Endothelial cell of umbilical vein (primary cell): ENCODE data around the gene MTARC1. TPM values are rescaled to one million over a fixed set of nuclear protein-coding genes. Genes with fewer than 3 reads are reported as not detected.

Experiments used
- BruUV-seq: library from RNA; stranded (reverse); fragments of 400-500 nt; replicated peaks from 2 replicates; lab custom pipeline; 2021; lab: Mats Ljungman, UMichigan
- CTCF ChIA-PET: fragments of 300-600, 350-600 bp; sonication (Branson Sonifier 250); formaldehyde crosslinking; loops from one replicate; lab custom pipeline; 2021; ENCODE audit warnings: antibody characterized with exemption, inconsistent platforms; lab: Charles Lee
- POLR2A ChIA-PET: fragments of 300-600, 350-600 bp; sonication (Branson Sonifier 250); formaldehyde crosslinking; loops from one replicate; lab custom pipeline; 2021; ENCODE audit warnings: antibody characterized with exemption, inconsistent platforms; lab: Charles Lee
- DNase-seq: peaks from one replicate; pipeline ENCODE4 v3.0.0-alpha.2; 2011; ENCODE audit warnings: low read depth, low spot score
- FAIRE-seq: peaks from 2 replicates; lab custom pipeline; 2011; peaks lifted over from hg19 to GRCh38; lab: Jason Lieb, UNC
- H2AFZ ChIP-seq: 2 replicates; pipeline ENCODE4 v1.6.0; 2012; ENCODE audit warnings: low read depth, low read length, control low read depth, inconsistent platforms
- H3K27ac ChIP-seq: 2 replicates; pipeline ENCODE4 v1.5.1; 2011; ENCODE audit warnings: low read depth, mild to moderate bottlenecking, control low read depth, low read length, moderate library complexity; ENCODE audit not compliant: insufficient read depth
- H3K27me3 ChIP-seq, 2 experiments: 2 replicates each; pipeline versions ENCODE4 v1.6.0 to v1.6.1; 2011; ENCODE audit warnings: low read length in 2 of 2, mixed read lengths in 1 of 2; ENCODE audit not compliant: control insufficient read depth in 2 of 2, insufficient read depth in 2 of 2
- H3K36me3 ChIP-seq, 2 experiments: 2 replicates in 1 of 2; 3 replicates in 1 of 2; pipeline ENCODE4 v1.5.1; 2011; ENCODE audit warnings: low read length in 2 of 2, mild to moderate bottlenecking in 1 of 2, moderate library complexity in 1 of 2; ENCODE audit not compliant: control insufficient read depth in 2 of 2, insufficient read depth in 2 of 2; ENCODE audit errors: extremely low read depth in 1 of 2
- H3K4me1 ChIP-seq: 3 replicates; pipeline ENCODE4 v1.5.1; 2011; ENCODE audit warnings: mild to moderate bottlenecking, low read length; ENCODE audit not compliant: control insufficient read depth, insufficient read depth; ENCODE audit errors: extremely low read depth
- H3K4me2 ChIP-seq: 2 replicates; pipeline ENCODE4 v1.6.1; 2011; ENCODE audit warnings: low read length, control low read depth, mixed read lengths; ENCODE audit not compliant: insufficient read depth
- H3K4me3 ChIP-seq, 3 experiments: fragments of 200-600 bp in 1 of 3; sonication (generic), shearing (Covaris generic) in 1 of 3; replicated peaks in 1 of 3; 2 replicates each; pipeline ENCODE4 v1.5.1; 2011 to 2016; ENCODE audit warnings: control low read depth in 3 of 3, low read length in 3 of 3, mild to moderate bottlenecking in 2 of 3, inconsistent platforms in 1 of 3, low read depth in 1 of 3, moderate library complexity in 1 of 3; ENCODE audit not compliant: insufficient read depth in 1 of 3
- H3K79me2 ChIP-seq: 2 replicates; pipeline ENCODE4 v1.6.0; 2012; ENCODE audit warnings: low read length, inconsistent platforms; ENCODE audit not compliant: control insufficient read depth, insufficient read depth
- H3K9ac ChIP-seq: replicated peaks from 2 replicates; pipeline ENCODE3; 2011; ENCODE audit warnings: low read length, control low read depth; ENCODE audit not compliant: insufficient read depth; ENCODE audit errors: extremely low read depth
- H3K9me1 ChIP-seq: replicated peaks from 3 replicates; pipeline ENCODE4 v1.6.0; 2011; ENCODE audit warnings: mild to moderate bottlenecking, low read length; ENCODE audit not compliant: control insufficient read depth, insufficient read depth; ENCODE audit errors: extremely low read depth
- H3K9me3 ChIP-seq: replicated peaks from 2 replicates; pipeline ENCODE4 v1.5.1; 2012; ENCODE audit warnings: low read length, inconsistent platforms; ENCODE audit not compliant: control insufficient read depth, insufficient read depth
- H4K20me1 ChIP-seq: replicated peaks from 2 replicates; pipeline ENCODE3; 2011; ENCODE audit warnings: mild to moderate bottlenecking, low read length; ENCODE audit not compliant: control insufficient read depth, insufficient read depth; ENCODE audit errors: extremely low read depth
- EZH2 ChIP-seq: IDR thresholded peaks from 2 replicates; pipeline ENCODE4 v1.6.1; 2012; ENCODE audit warnings: borderline replicate concordance, low read depth, mild to moderate bottlenecking, moderate library complexity, low read length, inconsistent platforms; ENCODE audit not compliant: severe bottlenecking
- FOS ChIP-seq: IDR thresholded peaks from 2 replicates; pipeline ENCODE4 v1.6.1; 2011; ENCODE audit warnings: mild to moderate bottlenecking, low read length, moderate library complexity, borderline replicate concordance; ENCODE audit not compliant: insufficient read depth
- GATA2 ChIP-seq: IDR thresholded peaks from 2 replicates; pipeline ENCODE4 v1.7.0; 2011; ENCODE audit warnings: low read depth, mild to moderate bottlenecking, moderate library complexity, mixed read lengths, low read length; ENCODE audit not compliant: insufficient read length, insufficient read depth
- JUN ChIP-seq: IDR thresholded peaks from 2 replicates; pipeline ENCODE4 v1.6.1; 2011; ENCODE audit warnings: borderline replicate concordance, low read depth; ENCODE audit not compliant: insufficient read length, insufficient read depth
- MAX ChIP-seq: IDR thresholded peaks from 2 replicates; pipeline ENCODE4 v1.6.1; 2011; ENCODE audit not compliant: insufficient read depth, insufficient read length
- MYC ChIP-seq: IDR thresholded peaks from one replicate; pipeline ENCODE4 v1.6.1; 2011; ENCODE audit warnings: mild to moderate bottlenecking, low read depth, low read length
- POLR2A ChIP-seq: IDR thresholded peaks from 2 replicates; pipeline ENCODE4 v1.6.1; 2012; ENCODE audit warnings: low read depth, mild to moderate bottlenecking, control low read depth, low read length
- POLR2AphosphoS5 ChIP-seq: IDR thresholded peaks from 2 replicates; pipeline ENCODE4 v1.6.1; 2012; ENCODE audit warnings: low read depth, mild to moderate bottlenecking, control low read depth, low read length, moderate library complexity; ENCODE audit not compliant: insufficient read depth
- dilution Hi-C: fragments of 300-500 bp; cut with MboI; formaldehyde crosslinking; loops from one replicate; pipeline ENCODE4 v1.15.0; 2019; ENCODE audit warnings: low sequenced_read_pairs; ENCODE audit not compliant: extremely low pct_ligation_motif_present
- intact Hi-C: fragments of 100-400 bp; cut with micrococcal nuclease; formaldehyde crosslinking; loops from one replicate; pipeline ENCODE4 v1.10.0; 2022
- polyA plus RNA-seq, 4 experiments: library from polyadenylated mRNA; depleted of rRNA in 3 of 4; stranded (reverse) in 3 of 4; unstranded in 1 of 4; fragments of >200 nt; gene quantifications; 2 replicates each; pipeline versions ENCODE4 v1.2.1 to v1.2.3, GENCODE V29; 2011 to 2012; ENCODE audit warnings: missing spikeins in 1 of 4
- total RNA-seq: library from RNA; stranded (reverse); gene quantifications from 2 replicates; pipeline ENCODE4 v1.2.3, GENCODE V29; 2021
- TF ChIP-seq, protein P1 (sequence below), 2 donors: IDR thresholded peaks; 1 replicate in 1 of 2; 2 replicates in 1 of 2; pipeline ENCODE4 v1.5.1; 2011; ENCODE audit warnings: low read length in 2 of 2, mild to moderate bottlenecking in 2 of 2, moderate library complexity in 2 of 2, control low read depth in 1 of 2, inconsistent platforms in 1 of 2, low read depth in 1 of 2; ENCODE audit not compliant: insufficient read depth in 1 of 2; ENCODE audit errors: extremely low read depth in 1 of 2

MTARC1 gene
- total and polyA plus RNA-seq, 2 donors (not counting 3 experiments of a cell fraction or from before 2014, with no cell fraction given) = 0.43 to 3.5 TPM

DNA sequence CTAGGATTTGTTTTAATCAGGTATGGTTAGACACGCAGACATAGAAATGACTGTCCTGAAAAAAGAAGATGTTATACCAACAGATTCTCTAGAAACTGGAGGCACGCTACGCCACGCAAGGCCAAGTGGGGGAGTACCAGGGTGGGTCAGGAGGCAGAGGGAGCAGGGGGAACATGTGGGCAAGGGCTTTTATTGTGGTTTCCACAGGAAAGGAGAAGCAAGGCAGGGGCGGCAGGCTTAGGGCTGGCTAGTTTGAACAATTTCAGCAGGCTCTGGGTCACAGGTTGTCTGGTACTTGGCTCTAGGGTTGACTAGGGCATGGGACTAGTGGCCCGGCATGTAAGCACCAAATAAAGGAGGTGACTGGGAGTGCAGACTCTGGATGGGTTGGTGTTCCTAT is 31.4 kb upstream of the MTARC1 start:
- Histone ChIP-seq H3K9me1 (no peaks in the 10 kb centered on the region), H3K4me2 (no peak overlapping the region), H3K4me3 (no peak overlapping the region), H3K9me3 (no peaks in the 10 kb centered on the region), H3K9ac (no peak overlapping the region), H3K4me1 (no peaks in the 10 kb centered on the region), H3K79me2 (peaks cover 11% of the 10 kb centered on the region), H3K36me3 (peaks cover 7 to 12% of the 10 kb centered on the region in 2 experiments), H2AFZ (no peak overlapping the region), H4K20me1 (no peaks in the 10 kb centered on the region), H3K27me3 (no peaks in the 10 kb centered on the region), H3K27ac (no peak overlapping the region)
- dilution Hi-C loops (no loop called here), intact Hi-C loops (no loop called here)
- FAIRE-seq (no peak), DNase-seq (no peak)
- no TSS peak for BruUV-seq
- POLR2A ChIA-PET = no interaction called here
- no peak for TF ChIP-seq MAX
- TF ChIP-seq, protein P1, sequence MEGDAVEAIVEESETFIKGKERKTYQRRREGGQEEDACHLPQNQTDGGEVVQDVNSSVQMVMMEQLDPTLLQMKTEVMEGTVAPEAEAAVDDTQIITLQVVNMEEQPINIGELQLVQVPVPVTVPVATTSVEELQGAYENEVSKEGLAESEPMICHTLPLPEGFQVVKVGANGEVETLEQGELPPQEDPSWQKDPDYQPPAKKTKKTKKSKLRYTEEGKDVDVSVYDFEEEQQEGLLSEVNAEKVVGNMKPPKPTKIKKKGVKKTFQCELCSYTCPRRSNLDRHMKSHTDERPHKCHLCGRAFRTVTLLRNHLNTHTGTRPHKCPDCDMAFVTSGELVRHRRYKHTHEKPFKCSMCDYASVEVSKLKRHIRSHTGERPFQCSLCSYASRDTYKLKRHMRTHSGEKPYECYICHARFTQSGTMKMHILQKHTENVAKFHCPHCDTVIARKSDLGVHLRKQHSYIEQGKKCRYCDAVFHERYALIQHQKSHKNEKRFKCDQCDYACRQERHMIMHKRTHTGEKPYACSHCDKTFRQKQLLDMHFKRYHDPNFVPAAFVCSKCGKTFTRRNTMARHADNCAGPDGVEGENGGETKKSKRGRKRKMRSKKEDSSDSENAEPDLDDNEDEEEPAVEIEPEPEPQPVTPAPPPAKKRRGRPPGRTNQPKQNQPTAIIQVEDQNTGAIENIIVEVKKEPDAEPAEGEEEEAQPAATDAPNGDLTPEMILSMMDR (IDR thresholded peaks at IDR 0.05; ENCODE audit: extremely low read depth in 1 of 2, insufficient read depth in 1 of 2, low read depth in 1 of 2, low read length in 2 of 2) = no peak
- TF ChIP-seq POLR2A = no peak
- CTCF ChIA-PET = interaction anchor here (2.9 kb wide), 1 partner anchor 22 kb away, joined by 11 read pairs; no protein-coding TSS in a partner anchor

- Histone ChIP-seq H3K4me3 (no peak overlapping the region), H3K9ac (no peak overlapping the region), H3K9me1 (no peaks in the 10 kb centered on the region), H3K27me3 (no peaks in the 10 kb centered on the region), H3K4me2 (no peak overlapping the region), H3K27ac (no peak overlapping the region), H3K9me3 (no peaks in the 10 kb centered on the region), H2AFZ (no peak overlapping the region), H3K36me3 (peaks cover 7 to 12% of the 10 kb centered on the region in 2 experiments), H3K79me2 (no peaks in the 10 kb centered on the region), H3K4me1 (no peaks in the 10 kb centered on the region), H4K20me1 (no peaks in the 10 kb centered on the region)
- intact Hi-C loops = no loop called here
- DNase-seq (no peak), FAIRE-seq (no peak)
- ChIA-PET POLR2A (no interaction called here), CTCF (interaction anchor here (1.4 to 2.9 kb wide), 3 partner anchors 10 to 24 kb away, joined by 4 to 11 read pairs (median 5); partner anchors contain the start of gene MTARC2)
- dilution Hi-C loops = no loop called here
- no TSS peak for BruUV-seq
- TF ChIP-seq JUN (no peak), MAX (no peak), EZH2 (no peak), MYC (no peak), GATA2 (no peak), POLR2A (no peak), FOS (no peak), POLR2AphosphoS5 (no peak)
- TF ChIP-seq, protein P1 (IDR thresholded peaks at IDR 0.05; ENCODE audit: extremely low read depth in 1 of 2, insufficient read depth in 1 of 2, low read depth in 1 of 2, low read length in 2 of 2) = no peak
These were observed 29.3 kb upstream of the MTARC1 start for GRCh38 chr1:220757441-220757840.
